Adrenal gland (tissue), 12 donors: ENCODE results near the gene ALDH16A1. TPM values are rescaled to one million over a fixed set of nuclear protein-coding genes. Genes with fewer than 3 reads are reported as not detected.

Experiments
- DNase-seq, 7 donors: peaks; one replicate each; pipeline ENCODE4 v3.0.0-alpha.2; 2019 to 2020
- H3K27ac ChIP-seq, 5 donors: fragments of 200-600 bp; sonication (generic) in 4 of 5; 1 replicate in 3 of 5; 2 replicates in 2 of 5; pipeline versions ENCODE4 v1.5.1 to v1.8.0; 2016 to 2020; ENCODE audit warnings: mild to moderate bottlenecking in 1 of 5
- H3K27me3 ChIP-seq: fragments of 200-600 bp; 2 replicates; pipeline ENCODE4 v1.8.0; 2021
- H3K36me3 ChIP-seq, 2 donors: fragments of 200-600 bp; replicated peaks in 1 of 2; 1 replicate in 1 of 2; 2 replicates in 1 of 2; pipeline versions ENCODE4 v1.5.1 to v1.8.0; 2018 to 2022
- H3K4me1 ChIP-seq, 2 donors: fragments of 200-600 bp; replicated peaks in 1 of 2; 1 replicate in 1 of 2; 2 replicates in 1 of 2; pipeline versions ENCODE4 v1.5.1 to v1.8.0; 2018 to 2021
- H3K4me3 ChIP-seq, 4 donors: fragments of 200-600 bp; sonication (generic) in 3 of 4; one replicate each; pipeline ENCODE4 v1.5.1; 2016 to 2018
- H3K9me3 ChIP-seq, 3 donors: fragments of 200-600 bp; sonication (generic) in 1 of 3; replicated peaks in 1 of 3; 1 replicate in 2 of 3; 2 replicates in 1 of 3; pipeline versions ENCODE4 v1.5.1 to v1.8.0; 2016 to 2021
- CTCF ChIP-seq, 6 experiments: fragments of 450-650 bp in 4 of 6; fragments of 200-600 bp in 2 of 6; sonication (generic) in 1 of 6; IDR thresholded peaks; 1 replicate in 5 of 6; 2 replicates in 1 of 6; pipeline versions ENCODE4 v1.5.1 to v1.8.0; 2016 to 2021; ENCODE audit warnings: antibody characterized with exemption in 6 of 6, mild to moderate bottlenecking in 2 of 6, moderate library complexity in 1 of 6
- POLR2A ChIP-seq, 2 donors: fragments of 450-650 bp; IDR thresholded peaks; one replicate each; pipeline ENCODE4 v1.6.1; 2017; ENCODE audit warnings: antibody characterized with exemption in 2 of 2, mild to moderate bottlenecking in 2 of 2, moderate library complexity in 1 of 2
- WGBS, 4 donors: extraction: QIAGEN DNeasy Blood & Tissue Kit in 2 of 4; methylation state at CpG; one replicate each; pipeline versions ENCODE4 v1.1.5 to v1.1.7; 2013 to 2017; 5-methylcytosine and 5-hydroxymethylcytosine counted together
- intact Hi-C, 2 donors: fragments of 100-400 bp; cut with DNase I; formaldehyde crosslinking; loops; one replicate each; pipeline versions ENCODE4 v1.14.1 to v1.15.0; 2022 to 2023
- polyA plus RNA-seq, 3 donors: library from polyadenylated mRNA; stranded (reverse); fragments of 200-250 nt in 2 of 3; fragments of 350-450 nt in 1 of 3; fragmentation: Illumina TruSeq in 1 of 3; extraction: RNeasy Lipid Tissue Mini Kit (QIAGEN cat#74804) in 1 of 3; gene quantifications; one replicate each; pipeline ENCODE4 v1.2.3, GENCODE V29; 2013 to 2014
- total RNA-seq, 9 donors: library from RNA; depleted of rRNA in 4 of 9; stranded (reverse); fragments of >200 nt in 4 of 9; fragments of 120-200 nt in 1 of 9; fragmentation: NEBNext Ultra II Directional in 1 of 9; extraction: Animal tissue kit (Norgen Biotek cat#: 25700) in 1 of 9; gene quantifications; one replicate each; pipeline versions ENCODE4 v1.1.0 to v1.2.4, GENCODE V29; 2013 to 2023
- donor health status: healthy with polysubstance abuse.
- donor health status: Bipolar disorder and iron deficiency.
- donor health status: DM: yes; HTN: yes; CAD: no.
- donor health status: DM: no; HTN: no; CAD: no.
- donor health status: DM: no; HTN: no; CAD: no.
- donor health status: DM: yes; HTN: yes; CAD: no.

The ALDH16A1 gene
- total and polyA plus RNA-seq, 12 donors: 3.6 to 95.5 (median 29.7) TPM

GRCh38 chr19:49491030-49491803, 38.2 kb downstream of the ALDH16A1 start:
- Histone ChIP-seq H3K27me3 (no peaks in the 10 kb centered on the region), H3K27ac (peak overlapping the region in 2 of 5 donors; percentile 27 to 88), H3K9me3 (no peaks in the 10 kb centered on the region), H3K4me3 (no peak overlapping the region), H3K4me1 (peaks cover 14 to 30% of the 10 kb centered on the region in 2 donors), H3K36me3 (peaks cover 0 to 41% of the 10 kb centered on the region in 2 donors)
- TF ChIP-seq CTCF (IDR thresholded peaks at IDR 0.05) (no peak), POLR2A (IDR thresholded peaks at IDR 0.05) (no peak)
- intact Hi-C loops: no loop called here
- no peak for DNase-seq
- 51 to 72% (median 61%) methylated on average over 12 to 17 of the region's 17 CpGs for WGBS, 4 donors

GRCh38 chr19:49491804-49492572, 39.0 kb downstream of the ALDH16A1 start:
- Histone ChIP-seq H3K36me3 (peaks cover 0 to 41% of the 10 kb centered on the region in 2 donors), H3K27me3 (no peaks in the 10 kb centered on the region), H3K9me3 (no peaks in the 10 kb centered on the region), H3K4me1 (peaks cover 14 to 29% of the 10 kb centered on the region in 2 donors), H3K27ac (peak overlapping the region in 1 of 5 donors; percentile 14), H3K4me3 (no peak overlapping the region)
- 58 to 67% (median 65%) methylated on average over 6 to 7 of the region's 7 CpGs for WGBS, 4 donors
- intact Hi-C loops: no loop called here
- DNase-seq: no peak
- TF ChIP-seq CTCF (IDR thresholded peaks at IDR 0.05) (no peak), POLR2A (IDR thresholded peaks at IDR 0.05) (no peak)

- Histone ChIP-seq H3K27me3 (no peaks in the 10 kb centered on the region), H3K27ac (peak overlapping the region in 2 of 5 donors; percentile 14 to 34), H3K9me3 (no peaks in the 10 kb centered on the region), H3K36me3 (peaks cover 0 to 47% of the 10 kb centered on the region in 2 donors), H3K4me3 (no peak overlapping the region), H3K4me1 (peaks cover 19 to 36% of the 10 kb centered on the region in 2 donors)
- DNase-seq: no peak
- intact Hi-C loops: no loop called here
- no peak for TF ChIP-seq POLR2A (IDR thresholded peaks at IDR 0.05)
- TF ChIP-seq CTCF (IDR thresholded peaks at IDR 0.05): no peak
- WGBS, 4 donors: 61 to 68% (median 66%) methylated on average over 11 to 12 of the region's 12 CpGs
Observed at GRCh38 chr19:49492573-49493405, 39.8 kb downstream of the ALDH16A1 start.
